HG03060 (cell line): ENCODE measurements around the gene RSPO3.
"Not testable (repeated sequence)": the region's sequence is repeated elsewhere in the genome, so short reads cannot be mapped to it uniquely, and the experiment has no call there.

Experiments used
- ATAC-seq: cut with Tn5 transposase; IDR thresholded peaks from one replicate; pipeline ENCODE4 v1.9.1; 2021; ENCODE audit warnings: low read depth, moderate number of reproducible peaks; ENCODE audit not compliant: unreplicated experiment

Gene RSPO3

DNA sequence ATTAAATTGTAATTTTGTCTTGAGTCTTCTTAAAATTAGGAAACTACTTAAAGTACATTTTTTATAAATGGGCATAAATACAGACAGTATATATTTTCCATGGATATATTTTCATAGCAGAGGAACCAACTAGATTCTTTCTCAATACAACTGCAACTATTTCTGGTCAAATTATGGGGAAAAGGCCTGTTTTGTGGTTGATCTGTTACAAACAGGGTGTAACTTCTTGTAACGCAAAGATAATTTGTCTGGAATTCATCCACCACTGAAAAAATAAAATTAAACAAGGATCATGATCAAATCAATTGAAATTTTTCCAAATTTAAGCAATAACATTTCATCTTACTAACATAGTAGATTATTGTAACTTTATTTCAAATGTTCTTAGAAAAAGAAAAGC is 81.0 kb downstream of the RSPO3 start:
- ATAC-seq = no peak

DNA sequence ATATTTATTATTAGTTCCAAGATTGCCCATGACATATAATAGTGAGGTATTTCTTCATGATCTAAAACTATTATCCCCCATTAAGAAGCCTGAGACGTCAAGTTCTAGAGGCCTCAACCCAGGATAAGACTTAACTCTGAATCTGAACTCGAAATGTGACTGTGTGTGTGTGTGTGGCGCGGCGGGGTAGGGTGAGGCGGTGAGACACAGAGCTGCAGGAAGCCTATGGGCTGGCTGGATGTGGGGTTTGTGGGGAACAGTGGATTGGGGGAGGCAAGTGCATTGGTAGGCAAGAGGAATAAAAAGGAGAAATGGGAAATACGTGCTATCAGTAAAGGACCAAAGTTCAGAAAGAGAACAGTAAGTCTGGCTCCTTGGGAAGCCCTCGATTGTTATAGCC is 81.6 kb downstream of the RSPO3 start:
- no peak for ATAC-seq

DNA sequence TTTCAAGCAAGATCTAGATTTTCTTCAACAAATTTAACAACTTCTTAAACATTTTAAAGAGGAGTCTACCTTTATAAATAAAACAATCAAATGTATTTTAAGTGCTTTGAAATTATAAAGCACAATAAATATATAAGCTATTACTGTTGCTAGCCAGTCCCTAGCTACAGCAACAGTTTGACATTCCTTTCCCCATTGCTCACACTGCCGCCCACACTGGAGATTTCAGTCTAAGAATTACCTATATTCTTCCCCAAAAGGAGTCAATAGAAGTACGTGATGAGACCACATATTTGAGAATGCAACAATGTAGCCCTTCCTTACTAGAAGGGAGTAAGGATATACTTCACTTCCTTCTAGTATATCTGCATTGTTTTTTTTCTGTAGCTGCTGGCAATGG is 82.8 kb downstream of the RSPO3 start:
- no peak for ATAC-seq

- ATAC-seq = no peak
These were observed 84.2 kb downstream of the RSPO3 start for GRCh38 chr6:127202676-127203075.

- ATAC-seq = no peak
These were observed 85.8 kb downstream of the RSPO3 start for GRCh38 chr6:127204281-127204680.

GRCh38 chr6:127205036-127205435 is 86.6 kb downstream of the RSPO3 start:
- ATAC-seq = no peak

DNA sequence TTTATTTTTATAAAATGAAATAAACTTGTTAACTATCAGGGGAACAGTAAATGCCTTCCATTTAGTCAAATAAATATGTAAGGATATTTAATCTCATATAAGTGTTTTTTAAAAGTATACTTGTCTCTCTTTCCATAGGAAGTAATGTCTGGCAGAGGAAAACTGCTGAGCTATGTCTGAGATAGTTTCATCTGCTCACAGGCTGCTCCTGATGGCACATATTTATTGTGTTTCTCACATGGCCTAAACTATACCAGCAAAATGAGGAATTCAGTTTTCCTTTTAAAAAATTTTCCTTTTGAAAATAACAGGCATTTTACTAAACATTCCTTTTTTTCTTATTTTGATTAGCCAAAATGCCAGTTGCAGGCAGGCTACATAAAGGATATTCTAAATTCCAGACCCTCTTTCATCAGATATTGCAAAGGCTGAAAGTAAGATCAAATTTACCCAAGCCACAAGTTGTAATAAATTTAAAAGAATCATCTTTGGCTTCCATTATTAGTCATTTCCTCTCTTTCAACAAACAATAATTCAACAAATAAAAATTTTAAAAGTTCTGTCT is 88.1 kb downstream of the RSPO3 start:
- no peak for ATAC-seq

DNA sequence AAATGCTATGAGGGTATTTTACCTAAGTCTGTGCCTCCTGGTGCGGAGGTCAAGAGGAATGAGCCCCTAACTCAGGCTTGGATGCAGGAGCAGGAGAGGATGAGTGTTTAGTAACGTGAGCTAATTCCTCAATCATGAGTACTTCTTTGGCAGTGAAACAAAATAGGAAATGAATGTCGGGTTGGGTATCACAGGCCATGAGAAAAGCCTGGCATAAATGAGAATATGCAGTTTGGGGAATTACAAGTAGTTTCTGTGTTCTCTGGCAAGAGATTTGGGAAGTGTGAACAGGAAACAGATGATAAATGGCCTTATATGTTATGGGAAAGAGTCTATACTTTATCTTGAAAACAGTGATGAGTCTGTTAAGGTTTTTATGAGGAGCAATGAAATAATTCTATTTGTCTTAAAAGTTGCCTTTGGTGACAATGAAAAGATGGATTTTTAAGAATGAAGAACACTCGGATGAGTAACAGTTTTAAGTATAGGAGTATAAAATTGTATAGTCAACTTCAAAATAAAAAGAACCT is 89.2 kb downstream of the RSPO3 start:
- ATAC-seq = no peak

- no peak for ATAC-seq
These were observed 92.3 kb downstream of the RSPO3 start for GRCh38 chr6:127210725-127211124.

DNA sequence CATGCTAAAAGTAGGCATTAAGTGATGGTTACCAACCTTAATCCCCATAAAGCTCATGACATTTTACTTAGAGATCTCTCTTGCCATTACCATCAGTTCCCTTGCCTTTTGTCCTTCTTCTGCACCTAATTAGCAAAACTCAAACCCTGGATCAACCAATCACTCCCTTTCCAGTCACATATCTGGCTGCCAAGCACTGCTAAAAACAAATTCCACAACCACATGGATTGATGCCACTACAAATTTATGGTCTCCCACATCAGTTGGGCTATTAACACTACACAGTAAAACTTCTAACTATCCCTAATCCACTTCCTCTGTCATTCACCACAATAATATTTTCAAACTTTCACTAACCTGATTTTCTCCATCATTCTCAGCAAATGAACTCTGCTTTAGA is 93.9 kb downstream of the RSPO3 start:
- ATAC-seq = no peak

DNA sequence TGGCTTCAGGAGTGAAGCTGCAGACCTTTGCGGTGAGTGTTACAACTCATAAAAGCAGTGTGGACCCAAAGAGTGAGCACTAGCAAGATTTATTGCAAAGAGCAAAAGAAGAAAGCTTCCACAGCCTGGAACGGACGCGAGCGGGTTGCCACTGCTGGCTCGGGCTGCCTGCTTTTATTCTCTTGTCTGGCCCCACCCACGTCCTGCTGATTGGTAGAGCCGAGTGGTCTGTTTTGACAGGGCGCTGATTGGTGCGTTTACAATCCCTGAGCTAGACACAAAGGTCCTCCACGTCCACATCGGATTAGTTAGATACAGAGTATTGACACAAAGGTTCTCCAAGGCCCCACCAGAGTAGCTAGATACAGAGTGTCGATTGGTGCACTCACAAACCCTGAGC is 95.6 kb downstream of the RSPO3 start:
- not testable (repeated sequence) for ATAC-seq

- not testable (repeated sequence) for ATAC-seq
These were observed 96.1 kb downstream of the RSPO3 start for GRCh38 chr6:127214531-127214930.

- ATAC-seq = no peak
These were observed 97.5 kb downstream of the RSPO3 start for GRCh38 chr6:127215931-127216330.

DNA sequence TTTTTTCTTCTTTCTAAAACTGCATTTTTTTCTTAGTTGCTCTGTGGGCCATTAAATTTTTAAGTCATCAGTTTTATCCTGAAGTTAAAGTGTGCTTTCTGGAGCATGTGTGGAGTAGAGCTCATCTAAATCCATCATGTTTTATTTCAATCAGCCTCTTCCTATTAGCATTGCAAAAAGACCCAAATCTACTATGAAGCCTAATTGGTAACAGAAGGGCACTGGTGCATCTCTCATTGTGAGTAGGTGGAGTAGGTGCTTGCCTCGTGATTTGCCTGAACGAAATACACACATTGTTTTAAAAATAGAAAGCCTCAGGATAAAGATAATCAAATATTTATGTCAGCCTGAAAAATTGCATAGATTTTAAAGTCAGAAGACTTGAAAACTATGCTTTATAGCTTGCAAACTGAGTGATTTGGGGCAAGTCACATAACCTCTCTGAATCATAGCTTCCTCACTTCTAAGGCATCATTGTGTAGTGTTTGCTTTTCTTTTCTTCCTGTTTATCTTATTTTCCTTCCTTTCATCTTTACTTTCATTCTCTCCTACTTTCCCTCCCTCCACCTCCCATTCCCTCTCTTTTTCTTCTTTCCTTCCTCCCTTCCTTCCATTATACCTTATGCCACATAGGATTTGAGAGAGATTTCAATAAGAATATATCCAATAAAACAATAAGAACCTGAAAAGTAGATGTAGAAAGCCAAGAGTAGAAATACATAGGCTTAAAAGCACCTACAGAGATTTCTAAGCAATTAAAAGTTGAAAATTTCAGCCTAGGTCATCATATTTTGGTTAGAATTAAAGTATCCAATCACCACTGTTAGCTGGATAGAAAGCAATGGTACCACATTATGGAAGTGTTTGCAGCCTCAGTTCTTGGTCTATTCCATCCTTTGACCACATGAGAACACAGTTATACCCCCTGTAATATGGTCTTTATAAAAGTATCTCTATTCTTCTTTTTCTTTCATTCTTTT is 98.6 kb downstream of the RSPO3 start:
- no peak for ATAC-seq

DNA sequence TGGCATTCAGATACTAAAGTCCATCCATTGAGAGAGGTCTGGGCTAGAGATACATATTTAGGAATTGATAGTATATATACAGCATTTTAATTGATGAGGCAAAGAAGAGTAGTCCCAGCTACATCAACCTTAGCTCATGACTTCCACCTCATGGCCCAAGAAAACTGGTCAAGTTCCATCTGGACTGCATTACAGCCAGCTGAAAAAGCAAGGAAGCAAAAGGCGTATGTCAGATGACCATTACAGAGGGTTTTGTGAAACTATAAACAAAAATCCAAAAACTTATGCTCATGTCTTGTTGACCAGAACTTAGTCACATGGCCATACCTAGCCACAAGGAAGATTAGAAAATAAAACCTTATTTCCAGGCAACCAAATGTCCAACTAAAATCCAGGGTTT is 101.4 kb downstream of the RSPO3 start:
- ATAC-seq = no peak

GRCh38 chr6:127221201-127221600 is 102.7 kb downstream of the RSPO3 start:
- no peak for ATAC-seq

DNA sequence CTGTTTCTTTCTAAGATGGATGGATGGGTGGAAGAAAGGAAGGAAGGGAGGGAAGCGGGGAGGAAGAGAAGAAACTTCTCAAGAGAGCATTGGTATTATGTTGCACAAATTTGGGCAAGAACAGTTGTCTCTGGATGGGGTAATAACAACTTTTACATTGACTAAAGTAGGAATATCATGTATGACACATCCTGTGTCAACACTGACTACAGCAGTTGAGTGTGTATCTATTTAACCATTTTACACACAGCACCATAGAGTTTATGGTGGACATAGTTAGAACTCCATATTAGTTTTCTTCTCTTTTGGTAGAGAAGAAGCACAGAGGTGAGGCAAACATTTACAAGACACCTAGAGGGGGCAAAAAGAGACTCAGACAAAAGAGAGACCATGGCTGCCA is 103.9 kb downstream of the RSPO3 start:
- no peak for ATAC-seq

GRCh38 chr6:127225497-127225896 is 107.0 kb downstream of the RSPO3 start:
- no peak for ATAC-seq

GRCh38 chr6:127233819-127234218 is 115.3 kb downstream of the RSPO3 start:
- ATAC-seq = not testable (repeated sequence)

DNA sequence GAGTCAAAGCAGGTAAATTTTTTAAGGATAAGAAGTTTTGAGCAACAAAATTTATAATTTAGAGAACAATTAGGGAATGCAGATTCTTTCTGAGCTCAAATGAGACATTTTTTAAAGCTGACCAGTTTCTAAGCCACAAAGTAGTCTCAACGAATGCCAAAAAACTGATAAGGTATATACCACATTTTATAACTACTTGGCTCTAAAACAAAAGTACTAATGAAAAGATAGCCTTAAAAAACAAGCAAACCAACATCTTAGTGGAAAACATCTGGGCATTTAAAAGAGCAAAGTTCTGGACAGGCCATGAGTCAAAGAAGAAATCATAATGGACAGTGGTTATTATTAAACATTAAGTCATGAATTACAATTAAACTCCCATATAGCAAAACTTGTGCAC is 125.0 kb downstream of the RSPO3 start:
- no peak for ATAC-seq
